ENCODE data around the gene CDC42BPG. TPM values are rescaled to one million over a fixed set of nuclear protein-coding genes. Genes with fewer than 3 reads are reported as not detected.
A peak's percentile ranks its signal among the peaks of the same experiment; 100 is the strongest.

The CDC42BPG gene
- total and polyA plus RNA-seq, 11 donors, result 0.12 to 0.50 (median 0.20) TPM; not detected in 1

DNA sequence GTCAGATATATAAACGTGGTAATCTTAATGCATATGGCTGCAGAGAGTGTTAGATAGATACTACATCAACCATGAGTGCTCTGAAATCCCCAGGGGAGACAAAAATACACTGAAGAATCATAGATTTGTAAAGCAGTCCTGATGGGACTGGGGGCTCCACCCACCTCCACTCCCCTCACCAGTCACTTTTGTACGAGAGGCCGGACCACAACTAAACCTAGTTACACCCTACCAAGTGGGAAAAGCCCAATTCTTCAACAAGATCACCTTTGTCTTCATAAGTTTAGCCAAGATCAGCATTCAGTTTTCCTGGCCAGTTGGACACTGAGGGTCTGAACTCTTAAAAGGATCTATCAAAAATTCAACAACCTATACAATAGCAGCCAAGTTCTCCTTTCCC lies 67.6 kb downstream of the CDC42BPG start:
- H3K27me3 ChIP-seq, result no peaks in the 10 kb centered on the region
- H3K36me3 ChIP-seq, result peaks cover 0 to 57% (median 50%) of the 10 kb centered on the region in 9 donors
- H3K27ac ChIP-seq, result peak overlapping the region in 8 of 12 donors; percentile 45 to 100 (median 98)
- WGBS, 4 donors, result 6 to 16% (median 12%) methylated on average over 3 of the region's 3 CpGs
- intact Hi-C loops (cut with DNase I), result loop anchor here in 3 of 10 donors (5.0 to 10.0 kb wide), 2 partner anchors 35 to 338 kb away; partner anchors contain the start of genes RASGRP2 (in 2 of the 3), TM7SF2 (in 1 of the 3) and ZNHIT2 (in 1 of the 3)
- H3K9me3 ChIP-seq, result no peaks in the 10 kb centered on the region
- H3K4me3 ChIP-seq, result peak overlapping the region in 11 of 12 donors; percentile 59 to 99 (median 92)
- DNase-seq (no peak), ATAC-seq (no peak)
- H3K4me1 ChIP-seq, result peaks cover 0 to 64% (median 56%) of the 10 kb centered on the region in 12 donors
- TF ChIP-seq POLR2A (IDR thresholded peaks at IDR 0.05) (no peak), CTCF (IDR thresholded peaks at IDR 0.05) (no peak)

DNA sequence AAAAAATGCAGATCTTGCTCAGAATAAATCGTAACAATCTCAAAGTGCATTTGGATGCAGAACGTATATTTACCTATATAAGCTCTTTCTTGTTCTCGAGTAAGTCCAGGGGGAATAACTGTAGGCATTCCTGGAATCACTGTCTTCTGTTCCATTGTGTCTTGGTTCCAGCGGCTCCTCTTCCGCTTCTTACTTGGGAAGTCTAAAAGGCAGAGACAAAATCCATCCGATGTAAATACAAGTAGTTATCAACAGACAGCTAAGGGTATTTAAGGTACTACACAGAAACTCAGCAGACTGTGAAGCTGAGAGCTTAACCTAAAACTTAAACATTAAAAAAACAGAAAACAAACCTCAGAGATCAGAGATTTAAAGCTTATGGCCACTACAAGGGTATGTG lies 68.0 kb downstream of the CDC42BPG start:
- Histone ChIP-seq H3K9me3 (no peaks in the 10 kb centered on the region), H3K36me3 (peaks cover 0 to 61% (median 54%) of the 10 kb centered on the region in 9 donors), H3K27me3 (no peaks in the 10 kb centered on the region), H3K27ac (peak overlapping the region in 3 of 12 donors; percentile 45 to 73 (median 69)), H3K4me1 (peaks cover 0 to 68% (median 61%) of the 10 kb centered on the region in 12 donors), H3K4me3 (peak overlapping the region in 10 of 12 donors; percentile 75 to 99 (median 94))
- intact Hi-C loops (cut with DNase I), result loop anchor here in 3 of 10 donors (5.0 to 10.0 kb wide), 2 partner anchors 34 to 338 kb away; partner anchors contain the start of genes RASGRP2 (in 2 of the 3), TM7SF2 (in 1 of the 3) and ZNHIT2 (in 1 of the 3)
- no peak for DNase-seq
- no peak for TF ChIP-seq POLR2A (IDR thresholded peaks at IDR 0.05)
- TF ChIP-seq CTCF (IDR thresholded peaks at IDR 0.05), result no peak
- ATAC-seq, result no peak
- WGBS, 4 donors, result 40 to 51% (median 41%) methylated on average over 6 of the region's 6 CpGs

- Histone ChIP-seq H3K36me3 (peaks cover 0 to 84% (median 77%) of the 10 kb centered on the region in 9 donors), H3K27me3 (no peaks in the 10 kb centered on the region), H3K4me3 (no peak overlapping the region), H3K27ac (peak overlapping the region in 4 of 12 donors; percentile 6 to 83 (median 22)), H3K4me1 (peaks cover 0 to 64% (median 57%) of the 10 kb centered on the region in 12 donors), H3K9me3 (no peaks in the 10 kb centered on the region)
- WGBS, 4 donors, result 61 to 65% (median 62%) methylated on average over 5 of the region's 5 CpGs
- no peak for ATAC-seq
- intact Hi-C loops (cut with DNase I), result loop anchor here in 1 of 10 donors (10.0 kb wide), 1 partner anchor 341 kb away; the partner anchor contains the start of genes TM7SF2 and ZNHIT2
- DNase-seq, result no peak
- TF ChIP-seq CTCF (IDR thresholded peaks at IDR 0.05) (no peak), POLR2A (IDR thresholded peaks at IDR 0.05) (no peak)
These were observed 70.3 kb downstream of the CDC42BPG start for GRCh38 chr11:64774144-64774543.

MicroRNAs encoded within 50 kb of the gene (microRNA counts, 767-probe panel; counts per million panel counts)
- microRNA hsa-miR-192-5p, result 2,495 to 2,648 counts per million in 2 donors

Other genes with a start within 250 kb of the CDC42BPG start
- 1 to 10 TPM in 4 of 9 donors, under 1 TPM in 4, not detected in 1; 0.62 to 5.5 (median 1.3) TPM for gene NRXN2, start 121.5 kb downstream of the CDC42BPG start, total RNA-seq
- gene NRXN2, start 121.5 kb downstream of the CDC42BPG start, polyA plus RNA-seq, result under 1 TPM; 0.42 to 0.65 TPM
- gene RASGRP2, start 100.5 kb downstream of the CDC42BPG start, total RNA-seq, result 10 to 100 TPM; 22.2 to 34.0 (median 28.1) TPM
- 10 to 100 TPM; 16.2 to 78.9 TPM for gene RASGRP2, start 100.5 kb downstream of the CDC42BPG start, polyA plus RNA-seq
- 100 to 1,000 TPM in 4 of 9 donors, 10 to 100 TPM in 5; 51.6 to 167 (median 89.9) TPM for gene PYGM, start 84.7 kb downstream of the CDC42BPG start, total RNA-seq
- 10 to 100 TPM; 10.3 to 71.8 TPM for gene PYGM, start 84.7 kb downstream of the CDC42BPG start, polyA plus RNA-seq
- gene SF1, start 66.1 kb downstream of the CDC42BPG start, total RNA-seq, result 100 to 1,000 TPM; 103 to 349 (median 157) TPM
- gene SF1, start 66.1 kb downstream of the CDC42BPG start, polyA plus RNA-seq, result 10 to 100 TPM; 59.2 to 65.5 TPM
- gene MAP4K2, start 41.4 kb downstream of the CDC42BPG start, total RNA-seq, result 10 to 100 TPM in 3 of 9 donors, 1 to 10 TPM in 6; 7.0 to 27.5 (median 8.6) TPM
- gene MAP4K2, start 41.4 kb downstream of the CDC42BPG start, polyA plus RNA-seq, result 1 to 10 TPM; 7.8 to 9.5 TPM
- 10 to 100 TPM in 4 of 9 donors, 1 to 10 TPM in 5; 6.6 to 15.0 (median 9.0) TPM for gene MEN1, start 34.1 kb downstream of the CDC42BPG start, total RNA-seq
- gene MEN1, start 34.1 kb downstream of the CDC42BPG start, polyA plus RNA-seq, result 10 to 100 TPM in 1 of 2 donors, 1 to 10 TPM in 1; 7.2 to 15.2 TPM
- 100 to 1,000 TPM in 1 of 9 donors, 10 to 100 TPM in 8; 38.2 to 102 (median 58.2) TPM for gene EHD1, start 34.0 kb upstream of the CDC42BPG start, total RNA-seq
- gene EHD1, start 34.0 kb upstream of the CDC42BPG start, polyA plus RNA-seq, result 10 to 100 TPM; 27.9 to 50.4 TPM
- 10 to 100 TPM; 11.4 to 38.5 (median 18.4) TPM for gene ATG2A, start 72.6 kb upstream of the CDC42BPG start, total RNA-seq
- gene ATG2A, start 72.6 kb upstream of the CDC42BPG start, polyA plus RNA-seq, result 10 to 100 TPM; 12.8 to 16.1 TPM
- 10 to 100 TPM; 17.5 to 32.5 (median 22.3) TPM for gene PPP2R5B, start 80.0 kb upstream of the CDC42BPG start, total RNA-seq
- gene PPP2R5B, start 80.0 kb upstream of the CDC42BPG start, polyA plus RNA-seq, result 10 to 100 TPM; 27.1 to 34.3 TPM
- under 1 TPM in 1 of 9 donors, not detected in 8; 0.48 TPM for gene GPHA2, start 91.2 kb upstream of the CDC42BPG start, total RNA-seq
- gene GPHA2, start 91.2 kb upstream of the CDC42BPG start, polyA plus RNA-seq, result not detected
- not detected for gene MAJIN, start 127.5 kb upstream of the CDC42BPG start, total RNA-seq
- gene MAJIN, start 127.5 kb upstream of the CDC42BPG start, polyA plus RNA-seq, result not detected
- 10 to 100 TPM in 1 of 9 donors, 1 to 10 TPM in 7, under 1 TPM in 1; 0.87 to 33.4 (median 1.5) TPM for gene BATF2, start 152.3 kb upstream of the CDC42BPG start, total RNA-seq
- 1 to 10 TPM; 1.6 to 2.0 TPM for gene BATF2, start 152.3 kb upstream of the CDC42BPG start, polyA plus RNA-seq
- 100 to 1,000 TPM in 7 of 9 donors, 10 to 100 TPM in 2; 90.3 to 241 (median 116) TPM for gene ARL2, start 169.5 kb upstream of the CDC42BPG start, total RNA-seq
- gene ARL2, start 169.5 kb upstream of the CDC42BPG start, polyA plus RNA-seq, result 100 to 1,000 TPM; 126 to 158 TPM
- 10 to 100 TPM; 12.7 to 33.0 (median 17.9) TPM for gene SNX15, start 182.8 kb upstream of the CDC42BPG start, total RNA-seq
- gene SNX15, start 182.8 kb upstream of the CDC42BPG start, polyA plus RNA-seq, result 10 to 100 TPM; 14.8 to 29.5 TPM
- 1 to 10 TPM; 4.3 to 9.1 (median 6.2) TPM for gene SAC3D1, start 196.6 kb upstream of the CDC42BPG start, total RNA-seq
- gene SAC3D1, start 196.6 kb upstream of the CDC42BPG start, polyA plus RNA-seq, result 10 to 100 TPM in 1 of 2 donors, 1 to 10 TPM in 1; 4.8 to 14.6 TPM
- gene NAALADL1, start 213.9 kb upstream of the CDC42BPG start, total RNA-seq, result 1 to 10 TPM; 2.6 to 7.4 (median 3.4) TPM
- gene NAALADL1, start 213.9 kb upstream of the CDC42BPG start, polyA plus RNA-seq, result 1 to 10 TPM; 2.7 to 7.4 TPM
- gene CDCA5, start 239.4 kb upstream of the CDC42BPG start, total RNA-seq, result 10 to 100 TPM in 1 of 9 donors, 1 to 10 TPM in 2, under 1 TPM in 6; 0.42 to 11.6 (median 0.81) TPM
- gene CDCA5, start 239.4 kb upstream of the CDC42BPG start, polyA plus RNA-seq, result under 1 TPM; 0.38 to 0.83 TPM
- 10 to 100 TPM; 19.6 to 42.8 (median 25.0) TPM for gene ZFPL1, start 239.6 kb upstream of the CDC42BPG start, total RNA-seq
- 10 to 100 TPM; 28.1 to 44.4 TPM for gene ZFPL1, start 239.6 kb upstream of the CDC42BPG start, polyA plus RNA-seq

Measured in heart left ventricle (tissue), 16 donors.